ENCODE results near the gene MYPN.
"Not testable (repeated sequence)": the region's sequence is repeated elsewhere in the genome, so short reads cannot be mapped to it uniquely, and the experiment has no call there.

MYPN gene

DNA sequence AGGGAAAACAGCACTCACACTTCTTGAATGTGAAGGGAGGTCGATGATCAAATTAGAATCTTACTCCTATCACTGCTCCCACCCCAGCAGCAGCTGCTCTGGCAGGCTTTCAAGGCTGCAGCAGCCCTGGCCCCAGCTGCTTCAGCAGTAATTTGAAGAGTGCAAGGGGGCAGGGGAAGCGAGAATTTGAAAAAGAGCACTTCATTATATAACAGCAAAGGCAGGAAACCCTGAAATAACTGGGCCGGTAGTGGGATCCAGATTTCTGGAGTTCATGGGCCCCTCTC lies 44.9 kb downstream of the MYPN start:
- Histone ChIP-seq H3K4me2 (peak overlapping the region in 8 of 11 experiments; percentile 3 to 87 (median 20); a peak in 8 of 22 replicates), H3K27me3 (no peaks in the 10 kb centered on the region), H3K27ac (peak overlapping the region in 3 of 11 experiments; percentile 51 to 72 (median 66); a peak in 5 of 22 replicates), H3K4me1 (peaks cover 7 to 38% (median 12%) of the 10 kb centered on the region in 10 experiments; a peak in 16 of 20 replicates), H3K9me3 (replicated peaks in 1 of 11) (no peaks in the 10 kb centered on the region), H4K20me1 (no peaks in the 10 kb centered on the region), H3K36me3 (no peaks in the 10 kb centered on the region), H3K9ac (peak overlapping the region in 3 of 11 experiments; percentile 19 to 65 (median 28); a peak in 4 of 22 replicates), H3K4me3 (peak overlapping the region in 1 of 10 experiments; percentile 23; a peak in 1 of 20 replicates)
- TF ChIP-seq Cebpa-rat (IDR thresholded peaks at IDR 0.05), result no peak

GRCh38 chr10:68155615-68156210 lies 46.4 kb downstream of the MYPN start:
- no peak for TF ChIP-seq Cebpa-rat (IDR thresholded peaks at IDR 0.05)
- Histone ChIP-seq H3K27me3 (no peaks in the 10 kb centered on the region), H3K4me2 (peak overlapping the region in 1 of 11 experiments; percentile 87; a peak in 3 of 22 replicates), H3K36me3 (no peaks in the 10 kb centered on the region), H4K20me1 (no peaks in the 10 kb centered on the region), H3K9me3 (replicated peaks in 1 of 11) (no peaks in the 10 kb centered on the region), H3K4me3 (no peak overlapping the region), H3K9ac (no peak overlapping the region), H3K27ac (no peak overlapping the region), H3K4me1 (peaks cover 7 to 38% (median 12%) of the 10 kb centered on the region in 10 experiments; a peak in 16 of 20 replicates)

DNA sequence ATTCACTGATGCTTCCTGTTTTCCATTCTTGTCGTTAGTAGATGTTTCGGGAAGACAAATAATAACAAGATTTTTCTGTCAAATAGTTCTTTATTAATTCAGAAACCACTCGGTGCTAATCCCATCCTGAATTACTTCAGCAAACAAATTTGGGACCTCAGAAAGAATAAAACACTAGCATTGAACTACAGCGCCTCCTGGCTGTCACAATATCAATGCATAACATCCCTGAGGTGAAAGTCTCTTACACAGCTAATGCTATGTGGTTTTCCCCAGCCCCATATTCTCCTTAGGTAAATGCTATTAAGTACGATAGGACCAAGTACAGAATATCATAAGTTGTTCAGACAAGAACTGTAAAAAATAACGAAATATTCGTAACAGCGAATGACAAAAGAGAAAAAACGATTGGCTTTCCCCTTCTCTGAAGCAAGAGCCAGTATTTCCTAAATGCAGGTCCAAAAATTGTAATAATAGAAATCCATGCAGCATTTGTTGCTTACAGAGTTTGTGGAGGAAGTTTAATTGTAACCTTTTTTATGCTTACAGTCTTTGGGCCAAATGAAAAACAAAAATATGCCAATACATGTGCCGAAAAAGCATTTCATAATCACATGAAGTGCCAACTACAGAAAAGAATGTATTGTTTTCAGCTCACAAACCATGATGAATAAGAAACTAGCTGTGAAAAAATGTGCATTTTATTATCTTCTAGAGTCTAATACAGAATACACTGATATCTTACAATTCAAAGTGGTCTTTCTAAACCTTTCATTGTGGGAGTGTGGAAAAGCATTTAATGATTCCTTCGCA lies 47.3 kb downstream of the MYPN start:
- TF ChIP-seq Cebpa-rat (IDR thresholded peaks at IDR 0.05), result no peak
- Histone ChIP-seq H3K4me3 (no peak overlapping the region), H3K4me1 (peaks cover 7 to 38% (median 12%) of the 10 kb centered on the region in 10 experiments; a peak in 16 of 20 replicates), H3K9me3 (replicated peaks in 1 of 11) (no peaks in the 10 kb centered on the region), H3K9ac (no peak overlapping the region), H3K36me3 (no peaks in the 10 kb centered on the region), H3K27ac (no peak overlapping the region), H3K27me3 (no peaks in the 10 kb centered on the region), H3K4me2 (peak overlapping the region in 1 of 11 experiments; percentile 22; a peak in 1 of 22 replicates), H4K20me1 (no peaks in the 10 kb centered on the region)

GRCh38 chr10:68157522-68157921 lies 48.2 kb downstream of the MYPN start:
- H3K4me3 ChIP-seq; H4K20me1 ChIP-seq; H3K9ac ChIP-seq; H3K27me3 ChIP-seq; H3K36me3 ChIP-seq; H3K9me3 ChIP-seq (replicated peaks in 1 of 11); H3K4me2 ChIP-seq; H3K27ac ChIP-seq: not testable (repeated sequence)
- H3K4me1 ChIP-seq, result peaks cover 7 to 38% (median 12%) of the 10 kb centered on the region in 10 experiments; a peak in 16 of 20 replicates

GRCh38 chr10:68158031-68158430 lies 48.7 kb downstream of the MYPN start:
- Histone ChIP-seq H3K36me3 (no peaks in the 10 kb centered on the region), H3K4me1 (peaks cover 7 to 33% (median 12%) of the 10 kb centered on the region in 10 experiments; a peak in 16 of 20 replicates), H3K27ac (no peak overlapping the region), H4K20me1 (no peaks in the 10 kb centered on the region), H3K27me3 (no peaks in the 10 kb centered on the region), H3K4me2 (no peak overlapping the region), H3K4me3 (no peak overlapping the region), H3K9me3 (replicated peaks in 1 of 11) (no peaks in the 10 kb centered on the region), H3K9ac (no peak overlapping the region)
- TF ChIP-seq Cebpa-rat (IDR thresholded peaks at IDR 0.05), result no peak

- TF ChIP-seq Cebpa-rat (IDR thresholded peaks at IDR 0.05), result no peak
- Histone ChIP-seq H3K4me2 (no peak overlapping the region), H3K4me3 (no peak overlapping the region), H3K9ac (no peak overlapping the region), H4K20me1 (no peaks in the 10 kb centered on the region), H3K27ac (no peak overlapping the region), H3K9me3 (replicated peaks in 1 of 11) (no peaks in the 10 kb centered on the region), H3K27me3 (no peaks in the 10 kb centered on the region), H3K4me1 (peaks cover 0 to 15% (median 0%) of the 10 kb centered on the region in 10 experiments; a peak in 3 of 20 replicates), H3K36me3 (no peaks in the 10 kb centered on the region)
Observed at GRCh38 chr10:68163735-68164134, 54.4 kb downstream of the MYPN start.

- no peak for TF ChIP-seq Cebpa-rat (IDR thresholded peaks at IDR 0.05)
- H3K27ac ChIP-seq, result no peak overlapping the region
- H3K4me1 ChIP-seq, result peaks cover 0 to 15% (median 0%) of the 10 kb centered on the region in 10 experiments; a peak in 3 of 20 replicates
- no peaks in the 10 kb centered on the region for H3K36me3 ChIP-seq
- no peak overlapping the region for H3K4me3 ChIP-seq
- no peaks in the 10 kb centered on the region for H3K27me3 ChIP-seq
- H3K4me2 ChIP-seq, result 0 out of 22 replicates have a peak overlapping the region, but pooled peaks of 1 of the 11 experiments have one; percentile 16
- H4K20me1 ChIP-seq, result no peaks in the 10 kb centered on the region
- no peaks in the 10 kb centered on the region for H3K9me3 ChIP-seq (replicated peaks in 1 of 11)
- H3K9ac ChIP-seq, result no peak overlapping the region
Observed at GRCh38 chr10:68165643-68166042, 56.4 kb downstream of the MYPN start.

GRCh38 chr10:68166871-68167585 lies 57.7 kb downstream of the MYPN start:
- Histone ChIP-seq H4K20me1 (no peaks in the 10 kb centered on the region), H3K9me3 (replicated peaks in 1 of 11) (no peaks in the 10 kb centered on the region), H3K4me2 (no peak overlapping the region), H3K4me3 (no peak overlapping the region), H3K27me3 (no peaks in the 10 kb centered on the region), H3K36me3 (no peaks in the 10 kb centered on the region), H3K9ac (no peak overlapping the region), H3K4me1 (peaks cover 1 to 15% (median 7%) of the 10 kb centered on the region in 10 experiments; a peak in 18 of 20 replicates), H3K27ac (no peak overlapping the region)
- TF ChIP-seq Cebpa-rat (IDR thresholded peaks at IDR 0.05), result no peak

DNA sequence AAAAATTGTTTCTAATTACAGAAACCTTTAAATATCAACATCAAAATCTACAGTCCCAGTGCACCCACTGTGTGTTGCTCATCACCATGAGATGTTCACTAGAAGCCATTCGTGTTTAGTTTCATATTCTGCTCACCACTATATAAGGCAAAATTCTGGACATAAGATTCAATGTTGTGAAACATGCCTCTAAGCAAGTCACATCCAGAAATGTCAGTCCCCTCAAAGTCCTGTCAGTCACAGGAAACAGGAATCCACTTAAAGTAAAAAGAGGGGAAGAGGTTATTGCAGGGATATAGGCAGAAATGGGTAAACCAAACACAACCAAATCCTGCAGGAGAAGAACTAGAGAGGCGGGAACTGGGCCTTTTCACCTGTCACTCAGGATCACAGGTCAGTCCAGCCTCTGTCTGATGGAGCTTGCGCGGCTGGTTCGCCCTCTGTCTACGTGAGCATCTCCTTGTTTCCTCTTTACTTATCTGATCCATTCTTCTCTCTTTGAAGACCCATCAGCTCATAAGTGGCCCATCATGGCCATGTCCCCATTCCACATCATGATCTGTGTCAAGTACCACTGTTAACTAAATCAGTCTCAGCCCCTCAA lies 58.4 kb downstream of the MYPN start:
- Histone ChIP-seq H3K27ac (no peak overlapping the region), H3K36me3 (no peaks in the 10 kb centered on the region), H3K9ac (no peak overlapping the region), H3K9me3 (replicated peaks in 1 of 11) (no peaks in the 10 kb centered on the region), H3K4me1 (peaks cover 8 to 19% (median 11%) of the 10 kb centered on the region in 10 experiments; a peak in 19 of 20 replicates), H3K4me3 (no peak overlapping the region), H4K20me1 (no peaks in the 10 kb centered on the region), H3K27me3 (no peaks in the 10 kb centered on the region), H3K4me2 (no peak overlapping the region)
- no peak for TF ChIP-seq Cebpa-rat (IDR thresholded peaks at IDR 0.05)
